Endothelial cell of umbilical vein (primary cell): ENCODE results near the gene SLC26A2. TPM values are rescaled to one million over a fixed set of nuclear protein-coding genes. Genes with fewer than 3 reads are reported as not detected.
A peak's percentile ranks its signal among the peaks of the same experiment; 100 is the strongest.

Experiments
- BruUV-seq: library from RNA; stranded (reverse); fragments of 400-500 nt; replicated peaks from 2 replicates; lab custom pipeline; 2021; lab: Mats Ljungman, UMichigan
- CTCF ChIA-PET: fragments of 300-600, 350-600 bp; sonication (Branson Sonifier 250); formaldehyde crosslinking; loops from one replicate; lab custom pipeline; 2021; ENCODE audit warnings: antibody characterized with exemption, inconsistent platforms; lab: Charles Lee
- POLR2A ChIA-PET: fragments of 300-600, 350-600 bp; sonication (Branson Sonifier 250); formaldehyde crosslinking; loops from one replicate; lab custom pipeline; 2021; ENCODE audit warnings: antibody characterized with exemption, inconsistent platforms; lab: Charles Lee
- DNase-seq: peaks from one replicate; pipeline ENCODE4 v3.0.0-alpha.2; 2011; ENCODE audit warnings: low read depth, low spot score
- FAIRE-seq: peaks from 2 replicates; lab custom pipeline; 2011; peaks lifted over from hg19 to GRCh38; lab: Jason Lieb, UNC
- H2AFZ ChIP-seq: 2 replicates; pipeline ENCODE4 v1.6.0; 2012; ENCODE audit warnings: low read depth, low read length, control low read depth, inconsistent platforms
- H3K27ac ChIP-seq: 2 replicates; pipeline ENCODE4 v1.5.1; 2011; ENCODE audit warnings: low read depth, mild to moderate bottlenecking, control low read depth, low read length, moderate library complexity; ENCODE audit not compliant: insufficient read depth
- H3K27me3 ChIP-seq, 2 experiments: 2 replicates each; pipeline versions ENCODE4 v1.6.0 to v1.6.1; 2011; ENCODE audit warnings: low read length in 2 of 2, mixed read lengths in 1 of 2; ENCODE audit not compliant: control insufficient read depth in 2 of 2, insufficient read depth in 2 of 2
- H3K36me3 ChIP-seq, 2 experiments: 2 replicates in 1 of 2; 3 replicates in 1 of 2; pipeline ENCODE4 v1.5.1; 2011; ENCODE audit warnings: low read length in 2 of 2, mild to moderate bottlenecking in 1 of 2, moderate library complexity in 1 of 2; ENCODE audit not compliant: control insufficient read depth in 2 of 2, insufficient read depth in 2 of 2; ENCODE audit errors: extremely low read depth in 1 of 2
- H3K4me1 ChIP-seq: 3 replicates; pipeline ENCODE4 v1.5.1; 2011; ENCODE audit warnings: mild to moderate bottlenecking, low read length; ENCODE audit not compliant: control insufficient read depth, insufficient read depth; ENCODE audit errors: extremely low read depth
- H3K4me2 ChIP-seq: 2 replicates; pipeline ENCODE4 v1.6.1; 2011; ENCODE audit warnings: low read length, control low read depth, mixed read lengths; ENCODE audit not compliant: insufficient read depth
- H3K4me3 ChIP-seq, 3 experiments: fragments of 200-600 bp in 1 of 3; sonication (generic), shearing (Covaris generic) in 1 of 3; replicated peaks in 1 of 3; 2 replicates each; pipeline ENCODE4 v1.5.1; 2011 to 2016; ENCODE audit warnings: control low read depth in 3 of 3, low read length in 3 of 3, mild to moderate bottlenecking in 2 of 3, inconsistent platforms in 1 of 3, low read depth in 1 of 3, moderate library complexity in 1 of 3; ENCODE audit not compliant: insufficient read depth in 1 of 3
- H3K79me2 ChIP-seq: 2 replicates; pipeline ENCODE4 v1.6.0; 2012; ENCODE audit warnings: low read length, inconsistent platforms; ENCODE audit not compliant: control insufficient read depth, insufficient read depth
- H3K9ac ChIP-seq: replicated peaks from 2 replicates; pipeline ENCODE3; 2011; ENCODE audit warnings: low read length, control low read depth; ENCODE audit not compliant: insufficient read depth; ENCODE audit errors: extremely low read depth
- H3K9me1 ChIP-seq: replicated peaks from 3 replicates; pipeline ENCODE4 v1.6.0; 2011; ENCODE audit warnings: mild to moderate bottlenecking, low read length; ENCODE audit not compliant: control insufficient read depth, insufficient read depth; ENCODE audit errors: extremely low read depth
- H3K9me3 ChIP-seq: replicated peaks from 2 replicates; pipeline ENCODE4 v1.5.1; 2012; ENCODE audit warnings: low read length, inconsistent platforms; ENCODE audit not compliant: control insufficient read depth, insufficient read depth
- H4K20me1 ChIP-seq: replicated peaks from 2 replicates; pipeline ENCODE3; 2011; ENCODE audit warnings: mild to moderate bottlenecking, low read length; ENCODE audit not compliant: control insufficient read depth, insufficient read depth; ENCODE audit errors: extremely low read depth
- EZH2 ChIP-seq: IDR thresholded peaks from 2 replicates; pipeline ENCODE4 v1.6.1; 2012; ENCODE audit warnings: borderline replicate concordance, low read depth, mild to moderate bottlenecking, moderate library complexity, low read length, inconsistent platforms; ENCODE audit not compliant: severe bottlenecking
- FOS ChIP-seq: IDR thresholded peaks from 2 replicates; pipeline ENCODE4 v1.6.1; 2011; ENCODE audit warnings: mild to moderate bottlenecking, low read length, moderate library complexity, borderline replicate concordance; ENCODE audit not compliant: insufficient read depth
- GATA2 ChIP-seq: IDR thresholded peaks from 2 replicates; pipeline ENCODE4 v1.7.0; 2011; ENCODE audit warnings: low read depth, mild to moderate bottlenecking, moderate library complexity, mixed read lengths, low read length; ENCODE audit not compliant: insufficient read length, insufficient read depth
- JUN ChIP-seq: IDR thresholded peaks from 2 replicates; pipeline ENCODE4 v1.6.1; 2011; ENCODE audit warnings: borderline replicate concordance, low read depth; ENCODE audit not compliant: insufficient read length, insufficient read depth
- MAX ChIP-seq: IDR thresholded peaks from 2 replicates; pipeline ENCODE4 v1.6.1; 2011; ENCODE audit not compliant: insufficient read depth, insufficient read length
- MYC ChIP-seq: IDR thresholded peaks from one replicate; pipeline ENCODE4 v1.6.1; 2011; ENCODE audit warnings: mild to moderate bottlenecking, low read depth, low read length
- POLR2A ChIP-seq: IDR thresholded peaks from 2 replicates; pipeline ENCODE4 v1.6.1; 2012; ENCODE audit warnings: low read depth, mild to moderate bottlenecking, control low read depth, low read length
- POLR2AphosphoS5 ChIP-seq: IDR thresholded peaks from 2 replicates; pipeline ENCODE4 v1.6.1; 2012; ENCODE audit warnings: low read depth, mild to moderate bottlenecking, control low read depth, low read length, moderate library complexity; ENCODE audit not compliant: insufficient read depth
- dilution Hi-C: fragments of 300-500 bp; cut with MboI; formaldehyde crosslinking; loops from one replicate; pipeline ENCODE4 v1.15.0; 2019; ENCODE audit warnings: low sequenced_read_pairs; ENCODE audit not compliant: extremely low pct_ligation_motif_present
- intact Hi-C: fragments of 100-400 bp; cut with micrococcal nuclease; formaldehyde crosslinking; loops from one replicate; pipeline ENCODE4 v1.10.0; 2022
- polyA plus RNA-seq, 4 experiments: library from polyadenylated mRNA; depleted of rRNA in 3 of 4; stranded (reverse) in 3 of 4; unstranded in 1 of 4; fragments of >200 nt; gene quantifications; 2 replicates each; pipeline versions ENCODE4 v1.2.1 to v1.2.3, GENCODE V29; 2011 to 2012; ENCODE audit warnings: missing spikeins in 1 of 4
- total RNA-seq: library from RNA; stranded (reverse); gene quantifications from 2 replicates; pipeline ENCODE4 v1.2.3, GENCODE V29; 2021
- TF ChIP-seq, protein P1 (sequence below), 2 donors: IDR thresholded peaks; 1 replicate in 1 of 2; 2 replicates in 1 of 2; pipeline ENCODE4 v1.5.1; 2011; ENCODE audit warnings: low read length in 2 of 2, mild to moderate bottlenecking in 2 of 2, moderate library complexity in 2 of 2, control low read depth in 1 of 2, inconsistent platforms in 1 of 2, low read depth in 1 of 2; ENCODE audit not compliant: insufficient read depth in 1 of 2; ENCODE audit errors: extremely low read depth in 1 of 2

SLC26A2 gene
- total and polyA plus RNA-seq, 2 donors (not counting 3 experiments of a cell fraction or from before 2014, with no cell fraction given), result 5.9 to 16.8 TPM

DNA sequence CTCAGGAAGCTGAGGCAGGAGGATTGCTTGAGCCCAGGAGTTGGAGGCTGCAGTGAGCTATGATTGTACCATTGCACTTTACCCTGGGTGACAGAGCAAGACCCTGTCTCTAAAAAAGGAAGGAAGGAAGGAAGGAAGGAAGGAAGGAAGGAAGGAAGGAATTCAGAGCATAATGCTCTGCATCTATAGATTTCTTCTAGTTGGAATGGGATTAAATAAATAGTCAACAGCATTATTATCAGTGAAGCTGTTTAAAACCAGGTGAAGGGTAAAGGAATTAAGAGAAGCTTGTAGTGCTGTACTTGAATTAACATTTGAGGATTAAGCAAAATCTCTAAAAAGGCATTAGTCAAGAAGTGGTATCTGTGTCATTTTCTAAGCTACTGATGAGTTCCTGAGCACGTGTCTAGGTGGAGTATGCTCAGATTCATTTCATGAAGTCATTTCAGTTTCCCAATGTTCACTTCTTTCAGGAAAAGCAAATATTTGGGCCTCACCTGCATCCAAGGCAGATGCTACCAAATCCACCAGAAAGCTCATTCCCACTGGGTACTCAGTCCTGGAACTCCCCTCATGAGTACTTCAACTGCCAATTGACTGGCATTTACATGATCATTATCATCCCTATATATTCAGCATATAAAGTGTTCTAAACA, 24.4 kb upstream of the SLC26A2 start:
- H3K4me2 ChIP-seq, result no peak overlapping the region
- H3K4me1 ChIP-seq, result peaks cover 33% of the 10 kb centered on the region
- H3K79me2 ChIP-seq, result no peaks in the 10 kb centered on the region
- H2AFZ ChIP-seq, result no peak overlapping the region
- no peak for DNase-seq
- dilution Hi-C loops (no loop called here), intact Hi-C loops (loop anchor here (5.0 kb wide), 1 partner anchor 34 kb away; no protein-coding TSS in a partner anchor)
- no peak overlapping the region for H3K9ac ChIP-seq
- FAIRE-seq, result no peak
- no peaks in the 10 kb centered on the region for H4K20me1 ChIP-seq
- no peaks in the 10 kb centered on the region for H3K27me3 ChIP-seq
- CTCF ChIA-PET, result interaction anchor here (1.4 to 6.7 kb wide), 4 partner anchors 24 to 102 kb away, joined by 4 to 68 read pairs (median 6); partner anchors contain the start of gene SLC26A2
- no peak overlapping the region for H3K4me3 ChIP-seq
- no peak for TF ChIP-seq JUN
- no peak for TF ChIP-seq MYC
- TF ChIP-seq, protein P1, sequence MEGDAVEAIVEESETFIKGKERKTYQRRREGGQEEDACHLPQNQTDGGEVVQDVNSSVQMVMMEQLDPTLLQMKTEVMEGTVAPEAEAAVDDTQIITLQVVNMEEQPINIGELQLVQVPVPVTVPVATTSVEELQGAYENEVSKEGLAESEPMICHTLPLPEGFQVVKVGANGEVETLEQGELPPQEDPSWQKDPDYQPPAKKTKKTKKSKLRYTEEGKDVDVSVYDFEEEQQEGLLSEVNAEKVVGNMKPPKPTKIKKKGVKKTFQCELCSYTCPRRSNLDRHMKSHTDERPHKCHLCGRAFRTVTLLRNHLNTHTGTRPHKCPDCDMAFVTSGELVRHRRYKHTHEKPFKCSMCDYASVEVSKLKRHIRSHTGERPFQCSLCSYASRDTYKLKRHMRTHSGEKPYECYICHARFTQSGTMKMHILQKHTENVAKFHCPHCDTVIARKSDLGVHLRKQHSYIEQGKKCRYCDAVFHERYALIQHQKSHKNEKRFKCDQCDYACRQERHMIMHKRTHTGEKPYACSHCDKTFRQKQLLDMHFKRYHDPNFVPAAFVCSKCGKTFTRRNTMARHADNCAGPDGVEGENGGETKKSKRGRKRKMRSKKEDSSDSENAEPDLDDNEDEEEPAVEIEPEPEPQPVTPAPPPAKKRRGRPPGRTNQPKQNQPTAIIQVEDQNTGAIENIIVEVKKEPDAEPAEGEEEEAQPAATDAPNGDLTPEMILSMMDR (IDR thresholded peaks at IDR 0.05; ENCODE audit: extremely low read depth in 1 of 2, insufficient read depth in 1 of 2, low read depth in 1 of 2, low read length in 2 of 2), result no peak
- H3K27ac ChIP-seq, result no peak overlapping the region
- no TSS peak for BruUV-seq
- no peaks in the 10 kb centered on the region for H3K36me3 ChIP-seq
- H3K9me1 ChIP-seq, result no peaks in the 10 kb centered on the region
- no peaks in the 10 kb centered on the region for H3K9me3 ChIP-seq
- POLR2A ChIA-PET, result interaction anchor here (1.2 kb wide), 1 partner anchor 24 kb away, joined by 5 read pairs; no protein-coding TSS in a partner anchor

DNA sequence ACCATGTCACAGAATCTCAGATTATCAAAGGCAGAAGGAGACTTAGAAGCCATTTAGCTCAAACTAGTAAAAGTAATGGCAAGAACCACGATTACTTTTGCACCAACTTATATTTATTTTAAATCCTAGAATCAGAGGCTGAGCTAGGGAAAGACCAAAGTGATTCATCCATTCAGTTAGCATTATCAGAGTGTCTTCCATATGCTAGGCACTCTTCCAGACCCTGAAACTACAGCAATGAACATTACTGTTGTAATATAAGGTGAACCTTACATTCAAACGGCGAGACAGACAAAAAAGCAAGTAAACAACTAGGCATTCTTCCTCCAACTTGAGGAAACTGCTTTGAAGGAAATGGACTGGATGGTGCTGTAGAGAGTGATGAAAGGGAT, 23.9 kb upstream of the SLC26A2 start:
- no peak overlapping the region for H3K27ac ChIP-seq
- H4K20me1 ChIP-seq, result no peaks in the 10 kb centered on the region
- TF ChIP-seq, protein P1 (IDR thresholded peaks at IDR 0.05; ENCODE audit: extremely low read depth in 1 of 2, insufficient read depth in 1 of 2, low read depth in 1 of 2, low read length in 2 of 2), result no peak
- no peak for TF ChIP-seq JUN
- TF ChIP-seq GATA2, result no peak
- TF ChIP-seq EZH2, result no peak
- no peak for TF ChIP-seq MYC
- TF ChIP-seq POLR2A, result no peak
- TF ChIP-seq MAX, result no peak
- TF ChIP-seq FOS, result no peak
- no peak for TF ChIP-seq POLR2AphosphoS5
- H3K9me3 ChIP-seq, result no peaks in the 10 kb centered on the region
- no peak overlapping the region for H3K4me3 ChIP-seq
- intact Hi-C loops, result loop anchor here (5.0 kb wide), 1 partner anchor 34 kb away; no protein-coding TSS in a partner anchor
- CTCF ChIA-PET, result interaction anchor here (1.4 to 6.7 kb wide), 4 partner anchors 23 to 102 kb away, joined by 4 to 68 read pairs (median 6); partner anchors contain the start of gene SLC26A2
- BruUV-seq, result no TSS peak
- FAIRE-seq (no peak), DNase-seq (no peak)
- H2AFZ ChIP-seq, result peak overlapping the region; percentile 14
- H3K79me2 ChIP-seq, result no peaks in the 10 kb centered on the region
- no peaks in the 10 kb centered on the region for H3K27me3 ChIP-seq
- H3K9me1 ChIP-seq, result no peaks in the 10 kb centered on the region
- H3K9ac ChIP-seq, result no peak overlapping the region
- no peaks in the 10 kb centered on the region for H3K36me3 ChIP-seq
- peaks cover 33% of the 10 kb centered on the region for H3K4me1 ChIP-seq
- POLR2A ChIA-PET, result interaction anchor here (1.2 kb wide), 1 partner anchor 23 kb away, joined by 5 read pairs; no protein-coding TSS in a partner anchor
- dilution Hi-C loops, result no loop called here
- H3K4me2 ChIP-seq, result no peak overlapping the region
